NOMO-1 treated with dmso at 0.1 percent for 144 hours (cell line): ENCODE results near the gene SOCS4.
A peak's percentile ranks its signal among the peaks of the same experiment; 100 is the strongest.
"Not testable (repeated sequence)": the region's sequence is repeated elsewhere in the genome, so short reads cannot be mapped to it uniquely, and the experiment has no call there.

Experiments used
- DNase-seq: peaks from one replicate; lab custom pipeline; 2025; ENCODE audit not compliant: unreplicated experiment; lab: John Stamatoyannopoulos, UW

The SOCS4 gene, protein sequence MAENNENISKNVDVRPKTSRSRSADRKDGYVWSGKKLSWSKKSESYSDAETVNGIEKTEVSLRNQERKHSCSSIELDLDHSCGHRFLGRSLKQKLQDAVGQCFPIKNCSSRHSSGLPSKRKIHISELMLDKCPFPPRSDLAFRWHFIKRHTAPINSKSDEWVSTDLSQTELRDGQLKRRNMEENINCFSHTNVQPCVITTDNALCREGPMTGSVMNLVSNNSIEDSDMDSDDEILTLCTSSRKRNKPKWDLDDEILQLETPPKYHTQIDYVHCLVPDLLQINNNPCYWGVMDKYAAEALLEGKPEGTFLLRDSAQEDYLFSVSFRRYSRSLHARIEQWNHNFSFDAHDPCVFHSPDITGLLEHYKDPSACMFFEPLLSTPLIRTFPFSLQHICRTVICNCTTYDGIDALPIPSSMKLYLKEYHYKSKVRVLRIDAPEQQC

GRCh38 chr14:55026793-55027561, at the start of gene SOCS4, which contains the start of gene WDHD1:
Gene SOCS4, plus strand, starts transcription at chr14:55027236. Its CDS starts 15,806 bp downstream, at chr14:55043042.
Gene WDHD1, minus strand, starts transcription at chr14:55027099. Its CDS starts 312 bp downstream, at chr14:55026787.
- peak; percentile 92 for DNase-seq

DNA sequence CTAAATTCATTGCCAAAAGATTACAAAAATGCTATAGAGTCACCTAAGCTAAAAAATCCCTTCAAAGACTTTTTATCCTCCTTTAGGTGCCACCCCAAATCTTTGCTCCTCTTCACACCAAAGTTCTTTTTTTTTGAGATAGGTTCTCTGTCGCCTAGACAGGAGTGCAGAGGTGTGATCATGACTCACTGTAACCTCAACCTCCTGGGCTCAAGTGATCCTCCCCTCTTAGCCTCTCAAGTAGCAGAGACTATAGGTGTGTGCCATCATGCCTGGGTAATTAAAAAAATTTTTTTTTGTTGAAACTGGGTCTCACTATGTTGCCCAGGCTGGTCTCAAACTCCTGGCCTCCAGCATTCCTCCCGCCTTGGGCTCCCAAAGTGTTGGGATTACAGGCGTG, 48.0 kb upstream of the SOCS4 start:
- no peak for DNase-seq

- DNase-seq: no peak
Measured at GRCh38 chr14:54981698-54982097, 45.3 kb upstream of the SOCS4 start.

DNA sequence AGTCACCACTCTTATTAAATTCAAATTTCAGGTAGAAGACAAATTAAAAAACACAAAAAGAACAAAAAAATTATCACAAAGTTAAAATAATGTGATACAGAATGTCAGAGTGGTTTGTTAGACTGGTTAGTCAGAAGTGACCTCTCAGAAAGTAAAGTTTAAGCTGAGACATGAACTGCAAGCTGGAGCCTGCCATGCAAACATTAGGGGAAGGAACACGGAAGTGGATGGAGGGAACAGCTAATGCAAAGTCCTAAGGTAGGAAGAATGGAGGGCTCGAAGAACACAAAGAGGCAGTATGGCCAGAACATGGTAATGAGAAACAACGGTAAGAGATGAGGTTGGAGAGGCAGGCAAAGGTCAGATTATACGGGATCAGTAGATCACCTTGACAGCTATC, 41.9 kb upstream of the SOCS4 start:
- DNase-seq: no peak

- DNase-seq: peak; percentile 48
Measured at GRCh38 chr14:55000381-55000780, 26.7 kb upstream of the SOCS4 start.

GRCh38 chr14:55005071-55005470, 22.0 kb upstream of the SOCS4 start:
- DNase-seq: no peak

- DNase-seq: no peak
Measured at GRCh38 chr14:55015006-55015405, 12.0 kb upstream of the SOCS4 start.

DNA sequence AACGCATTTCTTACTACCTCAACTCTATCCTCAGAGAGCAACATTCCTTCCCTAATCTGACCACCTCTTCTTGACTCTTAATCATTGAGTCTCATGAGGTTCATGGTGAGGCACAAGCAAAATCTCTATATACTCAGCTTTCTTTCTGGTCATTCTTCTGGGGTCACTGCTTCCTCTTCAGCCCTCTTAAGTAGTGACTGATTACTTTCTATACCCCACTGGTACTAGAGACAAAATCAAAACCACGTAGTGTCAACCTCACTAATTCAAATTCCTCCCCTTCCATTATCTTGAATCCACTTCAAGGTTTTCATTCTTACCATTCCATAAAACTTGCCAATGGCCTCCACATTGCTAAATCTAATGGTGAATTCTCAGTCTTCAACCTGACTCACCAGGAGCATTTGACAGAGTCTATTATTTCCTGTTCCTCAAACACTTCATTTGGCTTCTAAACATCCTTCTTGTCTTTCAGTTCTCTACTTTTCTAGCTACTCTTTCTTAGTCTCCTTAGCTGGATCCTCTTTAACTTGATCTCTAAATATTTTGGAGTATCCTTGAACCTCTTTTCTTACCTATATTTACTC, 7.0 kb upstream of the SOCS4 start:
- DNase-seq: no peak

GRCh38 chr14:55024365-55024764, 2.7 kb upstream of the SOCS4 start:
- not testable (repeated sequence) for DNase-seq

DNA sequence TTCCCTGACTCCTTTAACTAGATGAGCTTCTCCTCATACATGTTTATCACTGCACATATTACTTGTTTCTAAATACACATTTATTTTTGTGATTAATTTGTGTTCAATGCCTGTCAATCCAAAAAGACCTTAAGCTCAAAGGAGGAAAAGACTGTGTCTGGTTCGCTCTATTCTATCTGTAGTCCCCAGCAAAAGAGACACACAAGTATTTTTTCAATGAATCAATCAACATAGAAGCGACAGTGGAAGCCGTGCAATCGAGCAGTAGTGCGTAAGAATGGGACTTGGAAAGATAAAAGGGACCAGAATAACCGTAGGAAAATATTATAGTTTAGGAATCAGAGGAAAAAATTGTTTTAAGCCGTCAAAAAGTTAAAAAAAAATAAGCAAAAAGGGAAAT, 1.1 kb upstream of the SOCS4 start:
- DNase-seq: no peak

DNA sequence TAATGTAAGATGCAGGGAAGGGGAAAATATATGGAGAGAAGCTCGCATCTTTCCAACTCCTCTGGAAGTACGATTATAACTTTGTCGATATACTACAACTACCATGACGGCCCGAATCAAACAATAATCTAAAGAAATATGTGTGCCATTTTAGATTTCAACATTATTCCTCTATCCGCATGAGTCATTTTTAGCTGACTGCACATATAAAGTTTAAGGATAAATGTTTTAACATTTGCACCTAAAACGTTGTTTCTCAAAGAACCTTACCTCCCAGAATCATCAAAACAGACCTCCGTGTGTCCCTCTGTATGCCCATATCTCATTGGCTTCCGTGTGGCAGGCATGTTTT, 619 bp upstream of the SOCS4 start:
- no peak for DNase-seq

DNA sequence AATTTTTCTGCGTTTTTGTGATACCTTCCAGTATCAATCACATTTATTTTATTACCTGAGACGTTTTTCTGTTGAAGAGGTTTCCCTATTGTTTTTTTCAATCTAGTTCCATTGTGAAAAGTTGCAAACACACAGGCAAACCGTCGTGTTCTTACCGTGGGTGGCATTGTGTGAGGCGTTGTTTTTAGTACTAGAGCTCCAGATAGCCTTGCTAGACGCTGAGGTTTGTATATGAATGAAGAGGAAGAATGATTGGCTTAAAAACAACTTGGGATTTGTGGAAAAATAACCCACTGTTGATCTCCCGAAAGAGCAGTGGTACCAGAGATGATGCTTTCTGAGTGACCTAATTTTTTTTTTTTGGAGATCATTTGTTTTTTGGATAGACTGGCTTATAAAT, 1.0 kb downstream of the SOCS4 start:
- DNase-seq: no peak

GRCh38 chr14:55028476-55028875, 1.4 kb downstream of the SOCS4 start:
- DNase-seq: no peak

DNA sequence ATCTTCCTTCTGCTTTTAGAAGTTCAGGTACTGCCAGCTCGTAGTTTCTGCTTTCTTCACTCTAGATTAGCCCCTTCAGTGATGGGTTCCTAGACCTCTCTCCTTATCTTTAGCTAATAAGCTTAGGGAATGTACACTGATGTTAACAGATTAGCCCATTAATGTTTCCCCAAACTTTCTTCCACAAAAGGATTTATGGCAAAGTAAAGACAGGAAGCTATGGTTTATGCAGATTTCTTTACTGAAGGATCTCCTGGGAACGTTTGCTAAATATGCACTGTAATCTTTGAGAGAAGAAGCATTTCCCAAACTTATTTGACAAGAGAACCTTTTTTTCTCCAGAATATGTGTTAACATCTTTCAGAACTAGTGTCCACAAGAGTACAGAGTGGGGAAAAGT, 4.2 kb downstream of the SOCS4 start:
- no peak for DNase-seq

GRCh38 chr14:55037995-55038394, 11.0 kb downstream of the SOCS4 start:
- DNase-seq: not testable (repeated sequence)

DNA sequence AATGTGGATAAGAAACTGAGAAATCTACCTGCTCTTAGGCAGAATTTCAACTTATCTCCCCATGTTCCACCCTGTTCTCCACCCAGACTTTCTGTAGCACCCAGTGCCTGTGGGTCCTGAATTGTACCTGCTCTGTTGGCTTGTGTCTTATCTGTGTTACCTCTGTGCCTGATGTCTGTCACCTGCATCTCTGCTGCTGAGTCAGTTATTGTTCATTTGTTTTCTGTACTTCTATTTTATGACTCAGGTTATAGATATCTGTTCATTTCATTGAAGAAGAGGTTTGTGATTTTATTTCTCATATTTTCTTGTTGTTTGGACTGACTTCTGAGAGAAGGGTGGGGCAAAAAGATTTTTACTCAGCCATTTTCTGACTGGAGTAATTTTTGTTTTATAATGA, 11.7 kb downstream of the SOCS4 start:
- DNase-seq: no peak

GRCh38 chr14:55043528-55043927, 16.5 kb downstream of the SOCS4 start:
- no peak for DNase-seq

- no peak for DNase-seq
Measured at GRCh38 chr14:55045087-55045486, 18.1 kb downstream of the SOCS4 start.

DNA sequence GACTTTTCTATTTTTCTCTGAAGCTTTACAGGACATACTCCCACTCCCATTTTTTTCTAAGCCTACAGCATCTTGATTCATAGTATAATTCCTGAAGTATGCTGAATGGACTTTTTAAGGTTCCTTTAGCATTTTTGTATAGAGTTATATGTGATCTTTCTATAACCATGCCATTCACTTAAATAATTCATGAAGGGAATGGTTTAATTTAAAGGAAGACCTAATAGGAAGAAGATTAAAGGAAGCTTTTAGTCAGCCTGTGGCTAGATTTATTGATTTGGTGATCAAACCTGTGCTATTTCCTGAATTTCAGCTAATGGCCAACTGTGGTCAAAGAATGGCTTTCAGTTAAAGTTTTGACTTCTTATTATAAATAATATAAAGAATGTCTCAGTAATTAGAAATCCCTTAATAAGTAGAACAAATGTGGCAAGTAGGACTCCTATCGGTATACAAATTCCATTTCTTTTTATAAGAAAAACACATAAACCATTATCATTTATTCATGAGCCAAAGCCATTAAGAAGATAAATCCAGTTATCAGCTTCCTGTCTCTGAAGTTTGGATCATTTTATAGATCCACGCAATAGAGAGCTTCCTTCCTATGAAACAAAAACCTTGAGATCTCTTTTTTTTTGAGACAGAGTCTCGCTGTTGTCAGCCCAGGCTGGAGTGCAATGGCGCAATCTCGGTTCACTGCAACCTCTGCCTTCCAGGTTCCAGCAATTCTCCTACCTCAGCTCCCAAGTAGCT, 20.4 kb downstream of the SOCS4 start:
- DNase-seq: no peak

- no peak for DNase-seq
Measured at GRCh38 chr14:55048900-55049436, 21.9 kb downstream of the SOCS4 start.

DNA sequence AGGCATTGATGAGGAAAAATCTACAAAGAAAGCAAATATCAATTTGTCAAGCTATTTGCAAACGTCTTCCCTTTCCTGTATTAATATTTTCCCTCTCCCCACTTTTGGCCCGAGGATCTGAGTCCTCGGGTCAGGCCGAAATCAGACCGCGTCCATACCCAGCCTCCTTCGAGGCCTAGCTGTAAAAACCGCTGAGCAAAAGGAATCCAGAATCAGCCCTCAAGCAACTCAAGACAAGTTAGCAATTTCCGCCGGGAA, 24.1 kb downstream of the SOCS4 start:
- no peak for DNase-seq
